Activated CD4-positive, alpha-beta T cell treated with anti-CD3 and anti-CD28 coated beads, Interleukin-10, Interleukin-2, amounts not matched to agents 100 ng/mL and 50 ng/mL, durations not matched to agents 16 hours and 8 hours (primary cell): ENCODE measurements around the gene SLC16A12.

ENCODE experiments used
- DNase-seq: peaks from one replicate; pipeline ENCODE4 v3.0.0-alpha.2; 2020

The SLC16A12 gene

GRCh38 chr10:89388806-89389205 is 146.6 kb downstream of the SLC16A12 start:
- no peak for DNase-seq

GRCh38 chr10:89384474-89385340 is 150.7 kb downstream of the SLC16A12 start:
- DNase-seq, result no peak

- no peak for DNase-seq
Measured at GRCh38 chr10:89382757-89383156, 152.6 kb downstream of the SLC16A12 start.
